HL-60 (cell line): Measurements from ENCODE around the gene TMEM132A.

Source experiments
- CTCF ChIP-seq: IDR thresholded peaks from one replicate; pipeline ENCODE4 v1.5.1; 2011; ENCODE audit warnings: low read length, control low read depth, inconsistent platforms; ENCODE audit not compliant: insufficient read depth
- GABPA ChIP-seq: IDR thresholded peaks from 2 replicates; pipeline ENCODE4 v1.6.1; 2012; ENCODE audit warnings: low read depth
- POLR2AphosphoS5 ChIP-seq: IDR thresholded peaks from 2 replicates; pipeline ENCODE4 v1.6.1; 2012; ENCODE audit warnings: low read depth
- TF ChIP-seq, protein P1 (sequence below): IDR thresholded peaks from 2 replicates; pipeline ENCODE4 v1.6.1; 2012; ENCODE audit warnings: low read depth; ENCODE audit not compliant: insufficient replicate concordance

- no peak for TF ChIP-seq GABPA
- TF ChIP-seq CTCF, result no peak
- TF ChIP-seq POLR2AphosphoS5, result no peak
- TF ChIP-seq, protein P1, sequence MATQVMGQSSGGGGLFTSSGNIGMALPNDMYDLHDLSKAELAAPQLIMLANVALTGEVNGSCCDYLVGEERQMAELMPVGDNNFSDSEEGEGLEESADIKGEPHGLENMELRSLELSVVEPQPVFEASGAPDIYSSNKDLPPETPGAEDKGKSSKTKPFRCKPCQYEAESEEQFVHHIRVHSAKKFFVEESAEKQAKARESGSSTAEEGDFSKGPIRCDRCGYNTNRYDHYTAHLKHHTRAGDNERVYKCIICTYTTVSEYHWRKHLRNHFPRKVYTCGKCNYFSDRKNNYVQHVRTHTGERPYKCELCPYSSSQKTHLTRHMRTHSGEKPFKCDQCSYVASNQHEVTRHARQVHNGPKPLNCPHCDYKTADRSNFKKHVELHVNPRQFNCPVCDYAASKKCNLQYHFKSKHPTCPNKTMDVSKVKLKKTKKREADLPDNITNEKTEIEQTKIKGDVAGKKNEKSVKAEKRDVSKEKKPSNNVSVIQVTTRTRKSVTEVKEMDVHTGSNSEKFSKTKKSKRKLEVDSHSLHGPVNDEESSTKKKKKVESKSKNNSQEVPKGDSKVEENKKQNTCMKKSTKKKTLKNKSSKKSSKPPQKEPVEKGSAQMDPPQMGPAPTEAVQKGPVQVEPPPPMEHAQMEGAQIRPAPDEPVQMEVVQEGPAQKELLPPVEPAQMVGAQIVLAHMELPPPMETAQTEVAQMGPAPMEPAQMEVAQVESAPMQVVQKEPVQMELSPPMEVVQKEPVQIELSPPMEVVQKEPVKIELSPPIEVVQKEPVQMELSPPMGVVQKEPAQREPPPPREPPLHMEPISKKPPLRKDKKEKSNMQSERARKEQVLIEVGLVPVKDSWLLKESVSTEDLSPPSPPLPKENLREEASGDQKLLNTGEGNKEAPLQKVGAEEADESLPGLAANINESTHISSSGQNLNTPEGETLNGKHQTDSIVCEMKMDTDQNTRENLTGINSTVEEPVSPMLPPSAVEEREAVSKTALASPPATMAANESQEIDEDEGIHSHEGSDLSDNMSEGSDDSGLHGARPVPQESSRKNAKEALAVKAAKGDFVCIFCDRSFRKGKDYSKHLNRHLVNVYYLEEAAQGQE, result no peak
Measured at GRCh38 chr11:60971520-60971919, 47.3 kb downstream of the TMEM132A start, which contains the start of gene CD6.
